K562 (cell line): ENCODE data around the gene STXBP4. TPM values are rescaled to one million over a fixed set of nuclear protein-coding genes. Genes with fewer than 3 reads are reported as not detected.

Experiments
- ATAC-seq: fragments of 200-7000 bp; cut with Tn5 transposase; 3 replicates; pipeline ENCODE4 v1.9.1; 2020; ENCODE audit warnings: moderate library complexity
- BruUV-seq: library from RNA; stranded (reverse); fragments of 400-500 nt; replicated peaks from 2 replicates; lab custom pipeline; 2021; lab: Mats Ljungman, UMichigan
- CTCF ChIA-PET: fragments of 300-600 bp; formaldehyde crosslinking; extraction: SDS; loops from one replicate; lab custom pipeline; 2021; ENCODE audit warnings: low intra/inter-chr PET ratio; lab: Yijun Ruan, JAX
- POLR2A ChIA-PET: fragments of 300-600, 350-650 bp; sonication (Branson Sonifier 250); formaldehyde crosslinking; extraction: SDS; loops from one replicate; lab custom pipeline; 2021; ENCODE audit warnings: antibody characterized with exemption, inconsistent platforms; lab: Yijun Ruan, JAX
- DNase-seq, 4 experiments: peaks; one replicate each; pipeline versions ENCODE4 v3.0.0 to v3.0.0-alpha.2; 2011 to 2018; ENCODE audit warnings: low spot score in 3 of 4, mixed read lengths in 3 of 4; ENCODE audit errors: extremely low read depth in 1 of 4
- FAIRE-seq: peaks from 2 replicates; lab custom pipeline; 2011; peaks lifted over from hg19 to GRCh38; lab: Jason Lieb, UNC
- H2AFZ ChIP-seq: 2 replicates; pipeline ENCODE4 v1.6.0; 2011; ENCODE audit warnings: low read depth, low read length, control low read depth, inconsistent platforms
- H3K27ac ChIP-seq: fragments of 200-600 bp; 3 replicates; pipeline ENCODE4 v1.8.0; 2011; ENCODE audit warnings: low read depth, mild to moderate bottlenecking, control low read depth, inconsistent platforms, low read length, moderate library complexity, mixed read lengths; ENCODE audit errors: extremely low read depth
- H3K27me3 ChIP-seq, 2 experiments: fragments of 300-600 bp in 1 of 2; 2 replicates in 1 of 2; 3 replicates in 1 of 2; pipeline versions ENCODE4 v1.6.0 to v1.8.0; 2011; ENCODE audit warnings: inconsistent platforms in 2 of 2, low read length in 2 of 2, mild to moderate bottlenecking in 1 of 2, mixed read lengths in 1 of 2, moderate library complexity in 1 of 2; ENCODE audit not compliant: control insufficient read depth in 2 of 2, insufficient read depth in 2 of 2
- H3K36me3 ChIP-seq: fragments of 300-600 bp; 3 replicates; pipeline ENCODE4 v1.8.0; 2011; ENCODE audit warnings: mild to moderate bottlenecking, low read length, inconsistent platforms; ENCODE audit not compliant: control insufficient read depth, insufficient read depth
- H3K4me1 ChIP-seq, 2 experiments: fragments of 200-600 bp in 1 of 2; replicated peaks in 1 of 2; 2 replicates in 1 of 2; 3 replicates in 1 of 2; pipeline versions ENCODE4 v1.5.1 to v1.8.0; 2011; ENCODE audit warnings: inconsistent platforms in 2 of 2, low read length in 2 of 2, mild to moderate bottlenecking in 1 of 2, mixed read lengths in 1 of 2, moderate library complexity in 1 of 2; ENCODE audit not compliant: control insufficient read depth in 2 of 2, insufficient read depth in 2 of 2
- H3K4me2 ChIP-seq: 2 replicates; pipeline ENCODE4 v1.6.1; 2011; ENCODE audit warnings: low read length, control low read depth, inconsistent platforms, mixed read lengths; ENCODE audit not compliant: insufficient read depth
- H3K4me3 ChIP-seq: fragments of 200-600 bp; sonication (generic), shearing (Covaris generic); 2 replicates; pipeline ENCODE4 v1.5.1; 2016; ENCODE audit warnings: control low read depth, inconsistent platforms
- H3K79me2 ChIP-seq: fragments of 200-600 bp; 3 replicates; pipeline ENCODE4 v1.8.0; 2011; ENCODE audit warnings: low read length, inconsistent platforms; ENCODE audit not compliant: control insufficient read depth, insufficient read depth
- H3K9ac ChIP-seq, 2 experiments: 2 replicates each; pipeline versions ENCODE4 v1.6.0 to v1.6.1; 2011; ENCODE audit warnings: low read depth in 2 of 2, low read length in 2 of 2, control low read depth in 1 of 2, inconsistent platforms in 1 of 2, mild to moderate bottlenecking in 1 of 2, mixed read lengths in 1 of 2; ENCODE audit not compliant: insufficient read depth in 1 of 2
- H3K9me1 ChIP-seq: one replicate; pipeline ENCODE4 v1.6.0; 2011; ENCODE audit warnings: inconsistent platforms, mild to moderate bottlenecking, low read length, moderate library complexity; ENCODE audit not compliant: control insufficient read depth, insufficient read depth
- H3K9me3 ChIP-seq: replicated peaks from 2 replicates; pipeline ENCODE4 v1.5.1; 2011; ENCODE audit warnings: low read depth, low read length, inconsistent platforms; ENCODE audit not compliant: control insufficient read depth, insufficient read depth
- H4K20me1 ChIP-seq: replicated peaks from 2 replicates; pipeline ENCODE4 v1.6.1; 2011; ENCODE audit warnings: low read length, inconsistent platforms, mixed read lengths; ENCODE audit not compliant: control insufficient read depth, insufficient read depth
- CBFA2T2 ChIP-seq: fragments of 450-650 bp; conservative IDR thresholded peaks from 2 replicates; pipeline ENCODE4 v1.6.1; 2017; ENCODE audit warnings: mild to moderate bottlenecking
- HDAC8 ChIP-seq: fragments of 450-650 bp; IDR thresholded peaks from 2 replicates; pipeline ENCODE4 v1.6.1; 2016; ENCODE audit warnings: mild to moderate bottlenecking, missing genetic modification characterization, moderate library complexity, missing compliant biosample characterization
- HNRNPK ChIP-seq: fragments of 200-400 bp; formaldehyde crosslinking; IDR thresholded peaks from one replicate; pipeline ENCODE4 v1.6.1; 2018; ENCODE audit warnings: mild to moderate bottlenecking, low read depth, low read length; ENCODE audit not compliant: poor library complexity, severe bottlenecking
- MAFK ChIP-seq: IDR thresholded peaks from 2 replicates; pipeline ENCODE4 v1.6.1; 2011; ENCODE audit warnings: low read length, improper control_type of control experiment
- NELFE ChIP-seq: IDR thresholded peaks from 2 replicates; pipeline ENCODE4 v1.6.1; 2011; ENCODE audit warnings: mild to moderate bottlenecking; ENCODE audit not compliant: insufficient read depth, insufficient read length
- NR1H2 ChIP-seq: sonication (generic); formaldehyde crosslinking; IDR thresholded peaks from 2 replicates; pipeline ENCODE4 v1.4.0; 2020; ENCODE audit warnings: mild to moderate bottlenecking, missing genetic modification reagents
- POLR2AphosphoS2 ChIP-seq: IDR thresholded peaks from 2 replicates; pipeline ENCODE4 v1.6.1; 2012; ENCODE audit warnings: low read length, improper control_type of control experiment
- ZFP1 ChIP-seq: fragments of 450-650 bp; formaldehyde crosslinking; IDR thresholded peaks from 2 replicates; pipeline ENCODE4 v1.4.0; 2020; ENCODE audit warnings: mild to moderate bottlenecking, mixed read lengths
- WGBS: fragments of 100-300 bp; shearing (Covaris generic); methylation state at CpG from one replicate; pipeline ENCODE4 v1.1.6; 2016; ENCODE audit warnings: low coverage, mixed read lengths; ENCODE audit not compliant: insufficient coverage; ENCODE audit errors: missing lambda C conversion rate; 5-methylcytosine and 5-hydroxymethylcytosine counted together
- in situ Hi-C: fragments of 300-500 bp; cut with MboI; formaldehyde crosslinking; loops from 4 replicates; pipeline ENCODE4 v1.15.0; 2018; ENCODE audit warnings: inconsistent platforms, mixed read lengths
- intact Hi-C: fragments of 100-400 bp; cut with micrococcal nuclease; formaldehyde crosslinking; loops from 2 replicates; pipeline ENCODE4 v1.14.2; 2022
- polyA plus RNA-seq, 8 experiments: library from polyadenylated mRNA; depleted of rRNA in 4 of 8; stranded (reverse) in 5 of 8; unstranded in 3 of 8; fragments of >200 nt; fragmentation: Nextera tagmentation in 2 of 8; fragmentation: Illumina TruSeq in 1 of 8; extraction: Ambion mirVana in 2 of 8; extraction: Trizol in 1 of 8; gene quantifications; 2 replicates each; pipeline versions ENCODE4 v1.2.1 to v1.2.3, GENCODE V29; 2011 to 2014; ENCODE audit warnings: inconsistent platforms in 1 of 8, missing spikeins in 1 of 8
- total RNA-seq, 7 experiments: library from RNA; depleted of rRNA in 6 of 7; stranded (reverse); fragments of >200 nt in 6 of 7; fragmentation: Illumina TruSeq in 2 of 7; extraction: Trizol in 2 of 7; gene quantifications; 2 replicates each; pipeline versions ENCODE4 v1.2.1 to v1.2.3, GENCODE V29; 2011 to 2021; ENCODE audit warnings: low replicate concordance in 1 of 7
- TF ChIP-seq, protein P1 (sequence below): IDR thresholded peaks from 2 replicates; pipeline ENCODE4 v1.6.1; 2011; ENCODE audit warnings: borderline replicate concordance, low read depth, mild to moderate bottlenecking, moderate library complexity, low read length; ENCODE audit not compliant: insufficient read depth, poor library complexity, severe bottlenecking
- TF ChIP-seq, protein P2 (sequence below): sonication (generic); formaldehyde crosslinking; IDR thresholded peaks from 2 replicates; pipeline ENCODE4 v1.9.0; 2022; ENCODE audit warnings: mild to moderate bottlenecking, missing genetic modification reagents
- TF ChIP-seq, protein P3 (sequence below): fragments of 150-350 bp; IDR thresholded peaks from 2 replicates; pipeline ENCODE4 v1.6.1; 2014; ENCODE audit warnings: low read depth, mild to moderate bottlenecking, low read length, borderline replicate concordance
- TF ChIP-seq, protein P4 (sequence below): IDR thresholded peaks from 2 replicates; pipeline ENCODE4 v1.6.1; 2011; ENCODE audit not compliant: insufficient read length; ENCODE audit errors: extremely low read depth

STXBP4 gene
- total and polyA plus RNA-seq, 9 of the 15 experiments (the other 6 are each of a cell fraction or from before 2014, with no cell fraction given), result 11.6 to 23.2 (median 18.5) TPM

DNA sequence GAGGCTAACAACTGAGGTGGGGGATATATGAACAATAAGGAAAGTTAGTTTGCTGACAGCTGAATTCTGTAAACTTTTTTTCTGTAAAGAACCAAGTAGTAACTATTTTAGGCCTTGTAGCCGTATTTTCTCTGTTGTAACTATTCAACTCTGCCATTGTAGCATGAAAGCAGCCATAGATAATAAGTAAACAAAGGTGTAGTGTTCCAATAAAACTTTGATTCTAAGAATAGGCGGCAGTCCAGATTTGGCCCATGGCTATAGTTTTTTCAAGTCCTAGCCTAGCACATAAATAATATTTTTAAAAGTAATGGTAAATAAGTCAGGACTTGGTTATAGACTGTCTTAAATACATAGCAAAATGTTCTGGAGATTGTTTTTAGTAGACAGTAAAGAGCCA lies 142.0 kb downstream of the STXBP4 start:
- BruUV-seq, result no TSS peak
- CTCF ChIA-PET, result no interaction called here

More for the DNA sequence above, 142.0 kb downstream of the STXBP4 start:
- 91% methylated on average over 2 of the region's 2 CpGs for WGBS
- no peak for DNase-seq
- TF ChIP-seq HNRNPK (no peak), POLR2AphosphoS2 (no peak), MAFK (no peak), NR1H2 (CRISPR knock-in tag) (no peak), NELFE (no peak), ZFP1 (CRISPR knock-in tag) (no peak), CBFA2T2 (no peak), HDAC8 (tag) (no peak)
- TF ChIP-seq, protein P1, sequence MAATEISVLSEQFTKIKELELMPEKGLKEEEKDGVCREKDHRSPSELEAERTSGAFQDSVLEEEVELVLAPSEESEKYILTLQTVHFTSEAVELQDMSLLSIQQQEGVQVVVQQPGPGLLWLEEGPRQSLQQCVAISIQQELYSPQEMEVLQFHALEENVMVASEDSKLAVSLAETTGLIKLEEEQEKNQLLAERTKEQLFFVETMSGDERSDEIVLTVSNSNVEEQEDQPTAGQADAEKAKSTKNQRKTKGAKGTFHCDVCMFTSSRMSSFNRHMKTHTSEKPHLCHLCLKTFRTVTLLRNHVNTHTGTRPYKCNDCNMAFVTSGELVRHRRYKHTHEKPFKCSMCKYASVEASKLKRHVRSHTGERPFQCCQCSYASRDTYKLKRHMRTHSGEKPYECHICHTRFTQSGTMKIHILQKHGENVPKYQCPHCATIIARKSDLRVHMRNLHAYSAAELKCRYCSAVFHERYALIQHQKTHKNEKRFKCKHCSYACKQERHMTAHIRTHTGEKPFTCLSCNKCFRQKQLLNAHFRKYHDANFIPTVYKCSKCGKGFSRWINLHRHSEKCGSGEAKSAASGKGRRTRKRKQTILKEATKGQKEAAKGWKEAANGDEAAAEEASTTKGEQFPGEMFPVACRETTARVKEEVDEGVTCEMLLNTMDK, result no peak
- TF ChIP-seq, protein P2, sequence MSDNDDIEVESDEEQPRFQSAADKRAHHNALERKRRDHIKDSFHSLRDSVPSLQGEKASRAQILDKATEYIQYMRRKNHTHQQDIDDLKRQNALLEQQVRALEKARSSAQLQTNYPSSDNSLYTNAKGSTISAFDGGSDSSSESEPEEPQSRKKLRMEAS (CRISPR knock-in tag), result no peak
- TF ChIP-seq, protein P3, sequence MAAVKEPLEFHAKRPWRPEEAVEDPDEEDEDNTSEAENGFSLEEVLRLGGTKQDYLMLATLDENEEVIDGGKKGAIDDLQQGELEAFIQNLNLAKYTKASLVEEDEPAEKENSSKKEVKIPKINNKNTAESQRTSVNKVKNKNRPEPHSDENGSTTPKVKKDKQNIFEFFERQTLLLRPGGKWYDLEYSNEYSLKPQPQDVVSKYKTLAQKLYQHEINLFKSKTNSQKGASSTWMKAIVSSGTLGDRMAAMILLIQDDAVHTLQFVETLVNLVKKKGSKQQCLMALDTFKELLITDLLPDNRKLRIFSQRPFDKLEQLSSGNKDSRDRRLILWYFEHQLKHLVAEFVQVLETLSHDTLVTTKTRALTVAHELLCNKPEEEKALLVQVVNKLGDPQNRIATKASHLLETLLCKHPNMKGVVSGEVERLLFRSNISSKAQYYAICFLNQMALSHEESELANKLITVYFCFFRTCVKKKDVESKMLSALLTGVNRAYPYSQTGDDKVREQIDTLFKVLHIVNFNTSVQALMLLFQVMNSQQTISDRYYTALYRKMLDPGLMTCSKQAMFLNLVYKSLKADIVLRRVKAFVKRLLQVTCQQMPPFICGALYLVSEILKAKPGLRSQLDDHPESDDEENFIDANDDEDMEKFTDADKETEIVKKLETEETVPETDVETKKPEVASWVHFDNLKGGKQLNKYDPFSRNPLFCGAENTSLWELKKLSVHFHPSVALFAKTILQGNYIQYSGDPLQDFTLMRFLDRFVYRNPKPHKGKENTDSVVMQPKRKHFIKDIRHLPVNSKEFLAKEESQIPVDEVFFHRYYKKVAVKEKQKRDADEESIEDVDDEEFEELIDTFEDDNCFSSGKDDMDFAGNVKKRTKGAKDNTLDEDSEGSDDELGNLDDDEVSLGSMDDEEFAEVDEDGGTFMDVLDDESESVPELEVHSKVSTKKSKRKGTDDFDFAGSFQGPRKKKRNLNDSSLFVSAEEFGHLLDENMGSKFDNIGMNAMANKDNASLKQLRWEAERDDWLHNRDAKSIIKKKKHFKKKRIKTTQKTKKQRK, result no peak
- TF ChIP-seq, protein P4, sequence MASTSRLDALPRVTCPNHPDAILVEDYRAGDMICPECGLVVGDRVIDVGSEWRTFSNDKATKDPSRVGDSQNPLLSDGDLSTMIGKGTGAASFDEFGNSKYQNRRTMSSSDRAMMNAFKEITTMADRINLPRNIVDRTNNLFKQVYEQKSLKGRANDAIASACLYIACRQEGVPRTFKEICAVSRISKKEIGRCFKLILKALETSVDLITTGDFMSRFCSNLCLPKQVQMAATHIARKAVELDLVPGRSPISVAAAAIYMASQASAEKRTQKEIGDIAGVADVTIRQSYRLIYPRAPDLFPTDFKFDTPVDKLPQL, result no peak
- no peaks in the 10 kb centered on the region for H3K4me1 ChIP-seq
- no peak overlapping the region for H3K4me2 ChIP-seq
- H3K79me2 ChIP-seq, result no peaks in the 10 kb centered on the region
- H3K9ac ChIP-seq, result no peak overlapping the region
- no peak for FAIRE-seq
- no peak for ATAC-seq
- H3K27ac ChIP-seq, result no peak overlapping the region
- no peaks in the 10 kb centered on the region for H4K20me1 ChIP-seq
- H3K4me3 ChIP-seq, result no peak overlapping the region
- no peaks in the 10 kb centered on the region for H3K36me3 ChIP-seq
- H3K9me1 ChIP-seq, result no peaks in the 10 kb centered on the region
- no peaks in the 10 kb centered on the region for H3K9me3 ChIP-seq
- H3K27me3 ChIP-seq, result no peaks in the 10 kb centered on the region
- H2AFZ ChIP-seq, result no peak overlapping the region
- intact Hi-C loops, result no loop called here
- POLR2A ChIA-PET, result no interaction called here
- in situ Hi-C loops, result no loop called here
